WTC11 (cell line): ENCODE measurements around the gene SLC35E3.

ENCODE experiments used
- CTCF ChIP-seq: fragments of 200-600 bp; IDR thresholded peaks from 2 replicates; pipeline ENCODE4 v1.8.0; 2022; ENCODE audit warnings: antibody characterized with exemption
- E2F1 ChIP-seq: sonication (generic); formaldehyde crosslinking; IDR thresholded peaks from 2 replicates; pipeline ENCODE4 v1.8.0; 2022; ENCODE audit warnings: mild to moderate bottlenecking, missing genetic modification reagents
- FOXP1 ChIP-seq: sonication (generic); formaldehyde crosslinking; IDR thresholded peaks from 2 replicates; pipeline ENCODE4 v1.8.0; 2022; ENCODE audit warnings: missing genetic modification reagents, mild to moderate bottlenecking, moderate library complexity, borderline replicate concordance
- IRF2 ChIP-seq: sonication (generic); formaldehyde crosslinking; IDR thresholded peaks from 2 replicates; pipeline ENCODE4 v1.8.0; 2022; ENCODE audit warnings: low read depth, missing genetic modification reagents, borderline replicate concordance
- MAX ChIP-seq: sonication (generic); formaldehyde crosslinking; IDR thresholded peaks from 2 replicates; pipeline ENCODE4 v1.8.0; 2022; ENCODE audit warnings: mild to moderate bottlenecking, missing genetic modification reagents
- NR1H2 ChIP-seq: sonication (generic); formaldehyde crosslinking; IDR thresholded peaks from 2 replicates; pipeline ENCODE4 v1.9.0; 2021; ENCODE audit warnings: mild to moderate bottlenecking, moderate library complexity, missing genetic modification reagents
- SMAD3 ChIP-seq: sonication (generic); formaldehyde crosslinking; IDR thresholded peaks from 2 replicates; pipeline ENCODE4 v1.8.0; 2022; ENCODE audit warnings: missing genetic modification reagents, mild to moderate bottlenecking, borderline replicate concordance
- SP1 ChIP-seq: sonication (generic); formaldehyde crosslinking; conservative IDR thresholded peaks from 2 replicates; pipeline ENCODE4 v1.8.1; 2022; ENCODE audit warnings: missing genetic modification reagents
- TEAD4 ChIP-seq: sonication (generic); formaldehyde crosslinking; IDR thresholded peaks from 2 replicates; pipeline ENCODE4 v1.8.0; 2022; ENCODE audit warnings: mild to moderate bottlenecking, missing genetic modification reagents
- USF2 ChIP-seq: sonication (generic); formaldehyde crosslinking; IDR thresholded peaks from 2 replicates; pipeline ENCODE4 v1.8.1; 2023; ENCODE audit warnings: mild to moderate bottlenecking, missing genetic modification reagents, moderate library complexity
- ZMAT4 ChIP-seq: fragments of 250-450 bp; sonication (Bioruptor Pico); IDR thresholded peaks from 2 replicates; pipeline ENCODE4 v1.9.0; 2021; ENCODE audit warnings: mild to moderate bottlenecking
- ZNF425 ChIP-seq: fragments of 250-450 bp; sonication (Bioruptor Pico); conservative IDR thresholded peaks from 2 replicates; pipeline ENCODE4 v1.9.0; 2021; ENCODE audit warnings: mild to moderate bottlenecking
- ZNF671 ChIP-seq: fragments of 250-450 bp; sonication (Bioruptor Pico); IDR thresholded peaks from 2 replicates; pipeline ENCODE4 v1.8.0; 2021; ENCODE audit warnings: mild to moderate bottlenecking

- TF ChIP-seq NR1H2 (CRISPR knock-in tag) (no peak), FOXP1 (no peak), CTCF (no peak), ZMAT4 (CRISPR knock-in tag) (no peak), MAX (CRISPR knock-in tag) (no peak), SMAD3 (no peak), ZNF425 (CRISPR knock-in tag) (no peak), IRF2 (CRISPR knock-in tag) (no peak), USF2 (CRISPR knock-in tag) (no peak), TEAD4 (CRISPR knock-in tag) (no peak), E2F1 (CRISPR knock-in tag) (no peak), SP1 (CRISPR knock-in tag) (no peak), ZNF671 (no peak)
Measured at GRCh38 chr12:68815928-68816800, 70.2 kb downstream of the SLC35E3 start.
